Cardiac septum (tissue), 1 donor: ENCODE data around the gene XXYLT1. TPM values are rescaled to one million over a fixed set of nuclear protein-coding genes. Genes with fewer than 3 reads are reported as not detected.
A peak's percentile ranks its signal among the peaks of the same experiment; 100 is the strongest.

Experiments used
- DNase-seq: peaks from one replicate; pipeline ENCODE4 v3.0.0-alpha.2; 2020; ENCODE audit warnings: low spot score
- intact Hi-C: fragments of 100-400 bp; cut with DNase I; formaldehyde crosslinking; loops from one replicate; pipeline ENCODE4 v1.14.0; 2022
- total RNA-seq: library from RNA; stranded (reverse); fragmentation: NEBNext Ultra II Directional; extraction: Animal tissue kit (Norgen Biotek cat#: 25700); gene quantifications from one replicate; pipeline ENCODE4 v1.2.1, GENCODE V29; 2021
- donor health status: DM: no; HTN: no; CAD: no.

The XXYLT1 gene
- total RNA-seq, 1 donor from 2014 or later, result 5.9 TPM

DNA sequence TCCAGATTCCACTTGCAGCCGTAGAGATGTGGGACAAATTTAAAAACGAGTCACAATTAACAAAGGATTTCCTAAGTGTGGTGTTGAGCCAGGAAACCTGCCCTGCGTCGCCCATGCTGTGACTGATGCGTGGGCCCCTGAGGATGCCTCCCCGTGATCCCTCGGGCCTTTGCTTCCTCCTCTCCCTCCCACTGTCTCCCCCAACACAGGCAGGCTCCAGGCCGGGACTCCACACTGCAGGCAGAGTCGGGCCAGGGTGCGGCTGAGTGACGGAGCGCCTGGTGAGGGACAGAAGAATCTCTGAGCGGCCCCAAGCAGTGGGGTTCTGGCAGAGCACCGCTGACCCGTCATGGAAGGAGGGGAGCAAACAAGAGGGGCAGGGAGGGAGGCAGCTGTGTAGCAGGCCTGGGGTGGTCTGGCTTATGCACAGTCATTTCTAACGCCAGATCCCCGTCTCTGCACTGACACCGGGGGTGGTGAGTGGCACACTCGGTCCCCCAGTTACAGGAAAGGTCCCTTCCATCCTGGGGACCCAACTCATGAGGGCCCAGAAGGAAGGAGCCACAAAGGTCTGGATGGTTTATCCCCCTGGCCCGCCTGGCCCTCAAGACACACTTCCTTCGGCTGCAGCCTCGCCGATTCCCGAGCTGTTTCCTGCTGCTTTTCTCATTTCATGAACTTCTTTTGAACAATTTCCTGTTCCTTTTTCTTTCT lies 91.0 kb downstream of the XXYLT1 start:
- intact Hi-C loops, result no loop called here
- DNase-seq, result peak; percentile 82

- no peak for DNase-seq
- intact Hi-C loops, result no loop called here
Observed at GRCh38 chr3:195178124-195178910, 92.6 kb downstream of the XXYLT1 start.

- intact Hi-C loops, result no loop called here
Observed at GRCh38 chr3:195177422-195178123, 93.4 kb downstream of the XXYLT1 start.

DNA sequence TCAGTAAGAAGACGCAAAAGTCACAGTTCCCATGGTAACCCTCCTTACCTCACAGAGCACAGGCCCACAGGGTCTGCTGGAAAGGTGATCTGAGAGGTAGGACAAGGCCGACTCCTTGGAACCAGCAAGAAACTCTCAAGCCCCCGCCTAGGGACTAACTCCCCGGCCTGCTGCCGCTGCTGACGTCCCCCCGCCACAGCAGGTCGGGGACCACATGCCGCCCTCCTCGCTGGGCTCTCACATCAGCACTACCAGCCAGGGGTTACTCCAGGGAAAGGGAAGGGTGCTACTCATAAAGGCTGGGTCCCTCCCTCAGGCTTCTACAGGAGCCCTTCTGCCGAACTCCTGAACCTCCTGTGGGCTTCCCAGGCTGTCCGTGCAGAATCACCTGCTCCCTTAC lies 94.2 kb downstream of the XXYLT1 start:
- intact Hi-C loops, result no loop called here
- no peak for DNase-seq

More at GRCh38 chr3:195177422-195178123, 93.4 kb downstream of the XXYLT1 start:
- DNase-seq, result no peak

DNA sequence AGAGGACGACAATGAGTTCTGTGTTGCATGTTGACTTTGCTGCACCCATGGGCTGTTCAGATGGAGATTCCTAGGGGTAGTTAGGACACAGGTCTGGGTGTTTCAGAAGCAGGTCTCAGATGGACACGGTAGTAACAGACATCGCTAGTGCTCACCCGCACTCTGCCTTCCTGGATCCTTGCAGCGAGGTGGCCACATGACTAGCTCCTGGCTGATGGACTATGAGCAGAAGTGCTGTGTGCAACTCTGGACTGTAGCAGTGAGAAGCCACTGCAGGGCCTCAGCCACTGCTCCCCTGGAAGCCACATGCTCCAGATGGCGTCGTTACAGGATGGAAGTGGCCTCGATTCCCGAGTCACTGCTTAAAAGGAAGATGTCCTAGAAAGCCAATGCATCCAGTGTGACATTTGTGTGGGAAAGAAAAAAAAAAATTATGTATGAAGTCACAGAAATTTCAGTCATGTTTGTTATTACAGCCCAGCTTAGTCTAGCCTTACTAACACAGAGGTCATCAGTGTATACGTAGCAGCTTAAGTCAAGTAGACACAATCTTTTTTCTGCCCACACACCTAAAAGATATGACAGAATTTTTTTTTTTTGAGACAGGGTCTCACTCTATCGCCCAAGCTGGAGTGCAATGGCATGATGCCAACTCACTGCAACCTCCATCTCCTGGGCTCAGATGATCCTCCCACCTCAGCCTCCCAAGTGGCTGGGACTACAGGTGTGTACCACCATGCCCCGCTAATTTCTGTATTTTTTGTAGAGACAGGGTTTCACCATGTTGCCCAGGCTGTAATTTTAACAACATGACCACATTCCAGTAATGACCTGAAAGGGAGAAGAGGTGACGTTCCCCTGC lies 95.3 kb downstream of the XXYLT1 start:
- intact Hi-C loops, result no loop called here
- DNase-seq, result no peak

GRCh38 chr3:195175076-195175475 lies 95.9 kb downstream of the XXYLT1 start:
- no peak for DNase-seq
- intact Hi-C loops, result no loop called here

GRCh38 chr3:195173657-195174056 lies 97.3 kb downstream of the XXYLT1 start:
- no peak for DNase-seq
- intact Hi-C loops, result no loop called here

GRCh38 chr3:195172896-195173295 lies 98.1 kb downstream of the XXYLT1 start:
- intact Hi-C loops, result no loop called here
- DNase-seq, result no peak

DNA sequence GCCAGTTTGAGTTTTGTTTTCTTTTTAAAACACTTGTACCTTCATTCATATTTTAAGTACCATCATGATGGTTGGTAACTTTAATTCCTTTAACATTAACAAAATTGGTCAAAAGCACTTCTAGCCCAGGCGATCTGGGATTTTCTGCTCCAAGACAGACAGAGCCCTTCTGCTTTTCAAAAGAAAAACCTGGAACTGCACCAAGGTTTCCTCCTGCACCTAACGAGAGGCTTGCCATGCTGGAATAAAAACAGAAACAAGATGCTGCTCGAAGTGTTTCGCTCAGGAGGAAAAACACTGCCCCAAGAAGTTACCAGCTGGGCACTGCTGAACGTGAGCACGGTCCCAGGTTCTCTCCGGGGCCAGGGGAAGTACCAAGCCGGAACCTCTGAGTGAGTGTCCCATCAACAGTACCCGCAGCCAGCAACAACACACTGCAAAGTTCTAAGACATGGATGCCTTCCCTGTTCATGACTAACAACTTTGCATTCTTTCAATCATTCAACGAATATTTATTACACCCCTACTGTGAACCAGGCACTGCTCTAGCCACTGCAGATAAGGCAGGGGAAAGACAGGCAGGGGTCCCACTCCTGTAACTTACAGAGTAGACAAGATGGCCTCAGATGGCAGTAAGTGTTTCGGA lies 98.8 kb downstream of the XXYLT1 start:
- intact Hi-C loops, result no loop called here
- DNase-seq, result no peak

GRCh38 chr3:195171093-195171873 lies 99.7 kb downstream of the XXYLT1 start:
- DNase-seq, result no peak

GRCh38 chr3:195170496-195170895 lies 100.5 kb downstream of the XXYLT1 start:
- intact Hi-C loops, result no loop called here

More at GRCh38 chr3:195171093-195171873, 99.7 kb downstream of the XXYLT1 start:
- intact Hi-C loops, result no loop called here

DNA sequence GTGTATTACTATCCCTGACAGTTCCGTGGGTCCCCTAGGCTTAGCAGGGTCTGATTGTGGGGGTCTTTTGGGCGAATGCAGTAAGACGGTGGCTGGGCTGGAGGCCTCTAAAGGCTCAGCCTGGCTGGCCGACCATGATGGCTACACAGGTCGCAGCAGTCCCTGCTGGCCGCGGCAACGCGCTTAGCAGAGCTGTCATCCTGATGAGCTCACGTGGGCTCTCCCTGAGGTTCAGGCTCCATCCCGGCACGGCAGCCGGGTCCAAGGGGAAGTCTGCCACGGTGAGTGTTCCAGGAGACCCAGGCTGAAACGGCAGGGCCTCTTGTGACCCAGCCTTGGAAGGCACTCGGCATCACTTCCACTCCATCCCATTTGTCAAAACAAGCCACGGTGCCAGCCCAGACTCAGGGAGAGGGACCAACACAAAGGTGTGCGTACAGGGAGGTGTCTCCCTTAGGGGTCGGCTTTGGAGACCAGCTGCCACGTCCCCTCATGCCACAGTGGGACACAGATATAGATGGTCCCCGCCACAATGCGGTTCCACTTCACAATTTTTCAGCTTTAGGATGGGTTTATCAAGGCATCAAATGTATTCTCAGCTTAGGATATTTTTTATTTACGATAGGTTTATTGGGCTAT lies 101.8 kb downstream of the XXYLT1 start:
- intact Hi-C loops, result no loop called here
- DNase-seq, result no peak

More at GRCh38 chr3:195170496-195170895, 100.5 kb downstream of the XXYLT1 start:
- no peak for DNase-seq

DNA sequence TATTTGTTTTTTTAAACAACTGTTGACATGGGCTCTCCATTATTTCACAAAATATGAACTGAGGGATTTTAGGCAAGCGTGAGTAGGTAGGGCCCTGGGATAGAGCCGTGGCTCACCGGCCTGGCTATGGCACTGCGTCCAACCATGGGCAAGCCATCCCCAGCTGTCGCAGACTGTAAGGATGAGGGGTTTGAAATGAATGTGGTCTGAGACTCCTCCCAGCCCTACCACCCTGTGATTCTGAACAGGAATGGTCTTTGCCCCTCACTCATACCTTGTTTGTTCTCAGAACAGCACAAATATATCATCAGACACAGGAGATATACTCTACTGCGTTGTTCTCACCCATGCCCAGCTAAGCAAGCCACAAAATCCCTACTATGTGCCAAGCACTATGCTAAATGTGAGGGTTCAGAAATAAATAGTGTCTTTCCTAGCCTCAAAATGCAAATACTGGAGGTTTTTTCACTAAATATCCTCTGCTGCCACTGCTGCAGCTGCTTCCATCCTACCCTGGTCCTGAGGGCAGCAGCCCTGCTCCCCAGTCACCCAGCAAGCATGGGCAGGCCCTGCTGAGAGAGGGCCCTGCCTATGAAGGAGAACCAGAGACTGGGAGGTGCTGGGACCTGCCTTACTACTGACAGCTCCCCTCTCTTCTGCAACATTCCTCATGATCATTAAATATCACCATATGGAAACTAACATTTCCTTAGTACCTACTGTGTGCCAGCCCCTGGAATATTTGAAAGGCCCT lies 102.8 kb downstream of the XXYLT1 start:
- intact Hi-C loops, result no loop called here

GRCh38 chr3:195165790-195166189 lies 105.2 kb downstream of the XXYLT1 start:
- no peak for DNase-seq
- intact Hi-C loops, result no loop called here

More for the DNA sequence above, 102.8 kb downstream of the XXYLT1 start:
- no peak for DNase-seq

GRCh38 chr3:195165265-195165609 lies 105.7 kb downstream of the XXYLT1 start:
- intact Hi-C loops, result no loop called here
- peak; percentile 24 for DNase-seq

- intact Hi-C loops, result no loop called here
- DNase-seq, result no peak
Observed at GRCh38 chr3:195164573-195165264, 106.2 kb downstream of the XXYLT1 start.
